Measurements from ENCODE around the gene LBH. TPM values are rescaled to one million over a fixed set of nuclear protein-coding genes. Genes with fewer than 3 reads are reported as not detected.

The LBH gene
- total RNA-seq, 1 experiment from 2014 or later, result 1.2 TPM

- ATAC-seq, result no peak
- RAD21 ChIA-PET (ENCODE audit: low non-redundant PET in 1 of 2, low total read pairs in 2 of 2, uncharacterized antibody in 2 of 2, unreplicated experiment in 2 of 2), result interaction anchor here (0.9 to 1.7 kb wide), 2 partner anchors 42 to 505 kb away, joined by 3 to 4 read pairs; no protein-coding TSS in a partner anchor
- no peaks in the 10 kb centered on the region for H3K36me3 ChIP-seq (ENCODE audit: control insufficient read depth in 1 of 2, insufficient read depth in 2 of 2, low read length in 2 of 2)
These were observed 24.6 kb upstream of the LBH start for GRCh38 chr2:30206461-30207430.

More at GRCh38 chr2:30206461-30207430, 24.6 kb upstream of the LBH start:
- Histone ChIP-seq H3K4me1 (ENCODE audit: control insufficient read depth in 1 of 2, insufficient read depth in 2 of 2, low read length in 2 of 2) (peaks cover 0 to 4% of the 10 kb centered on the region in 2 experiments; a peak in 1 of 4 replicates), H4K20me1 (ENCODE audit: insufficient read depth) (no peaks in the 10 kb centered on the region), H3K27me3 (ENCODE audit: insufficient read depth, low read length) (peaks cover 3% of the 10 kb centered on the region; the same call in 1 of the 2 replicates), H3K9me3 (ENCODE audit: control insufficient read depth in 1 of 2, insufficient read depth in 1 of 2, low read depth in 1 of 2, low read length in 2 of 2) (no peaks in the 10 kb centered on the region), H3K4me3 (replicated peaks in 1 of 2; ENCODE audit: low read depth in 1 of 2, low read length in 2 of 2) (no peak overlapping the region), H3K9ac (ENCODE audit: low read length) (no peak overlapping the region), H3K79me2 (ENCODE audit: insufficient read depth, low read length) (no peaks in the 10 kb centered on the region), H3K9me2 (ENCODE audit: insufficient read depth) (no peaks in the 10 kb centered on the region), H3K27ac (ENCODE audit: low read depth, low read length) (no peak overlapping the region), H3K4me2 (ENCODE audit: low read length) (no peak overlapping the region), H2AFZ (ENCODE audit: low read depth, low read length, poor library complexity, severe bottlenecking) (no peak overlapping the region)
- BruUV-seq (replicated peaks), result no TSS peak
- DNase-seq (ENCODE audit: low read depth, low spot score), result no peak
- intact Hi-C loops (cut with micrococcal nuclease), result no loop called here
- POLR2A ChIA-PET, result no interaction called here
- no peak for TF ChIP-seq MAX (IDR thresholded peaks at IDR 0.05)
- no peak for TF ChIP-seq REST (IDR thresholded peaks at IDR 0.05; ENCODE audit: low read depth)
- TF ChIP-seq EZH2phosphoT487 (IDR thresholded peaks at IDR 0.05; ENCODE audit: borderline replicate concordance), result no peak
- TF ChIP-seq SP1 (IDR thresholded peaks at IDR 0.05; ENCODE audit: low read depth), result no peak
- no peak for TF ChIP-seq ELF1 (IDR thresholded peaks at IDR 0.05; ENCODE audit: borderline replicate concordance, low read depth)
- no peak for TF ChIP-seq CEBPB (IDR thresholded peaks at IDR 0.05; ENCODE audit: low read depth)
- no peak for TF ChIP-seq FOSL1 (IDR thresholded peaks at IDR 0.05; ENCODE audit: low read depth)
- CTCF ChIA-PET, result interaction anchor here (1.4 kb wide), 1 partner anchor 505 kb away, joined by 9 read pairs; no protein-coding TSS in a partner anchor
